Measurements from ENCODE around the gene ZNF189. TPM values are rescaled to one million over a fixed set of nuclear protein-coding genes. Genes with fewer than 3 reads are reported as not detected.

ZNF189 gene
- total RNA-seq, 1 experiment from 2014 or later: 9.4 TPM

DNA sequence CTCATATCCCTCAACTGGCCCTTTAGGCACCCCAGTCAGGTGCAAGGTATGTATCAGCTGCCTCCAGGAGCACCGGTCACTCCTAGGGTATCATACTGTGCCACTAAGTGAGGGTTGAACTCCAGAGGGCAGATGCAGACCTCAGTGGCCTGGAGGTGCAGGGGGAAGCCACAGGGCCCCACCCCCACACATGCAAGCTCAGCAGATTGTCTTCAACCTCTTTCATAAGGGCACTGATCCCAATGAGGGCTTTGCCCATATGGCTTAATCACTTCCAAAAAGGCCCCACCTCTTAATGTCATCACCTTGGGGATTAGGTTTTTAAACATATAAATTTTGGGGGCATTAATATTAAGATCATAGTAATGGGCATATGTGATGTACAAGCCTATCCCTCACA is 42.0 kb upstream of the ZNF189 start:
- intact Hi-C loops (cut with micrococcal nuclease; ENCODE audit: unreplicated experiment): no loop called here

DNA sequence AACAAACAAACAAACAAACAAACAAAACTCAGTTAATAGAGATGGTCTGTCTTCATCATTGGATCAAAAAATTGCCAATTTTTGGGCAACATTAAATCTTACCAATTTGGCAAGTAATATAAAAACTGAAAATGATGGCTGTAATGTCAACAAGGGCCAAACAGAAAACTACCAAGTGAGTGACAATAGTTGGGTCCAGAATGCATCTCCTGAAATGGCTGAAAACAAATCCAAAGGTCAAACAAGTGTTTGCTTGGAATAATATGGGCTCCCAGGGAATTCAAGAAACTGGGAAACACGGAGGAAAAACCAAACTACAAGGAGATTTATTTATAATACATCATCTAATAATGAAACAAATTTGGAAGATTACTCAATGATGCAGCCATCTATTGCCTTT is 39.0 kb upstream of the ZNF189 start:
- no peak overlapping the region for H3K27ac ChIP-seq
- H3F3A ChIP-seq (ENCODE audit: insufficient read depth, low read depth): no peaks in the 10 kb centered on the region
- POLR2A ChIA-PET (ENCODE audit: unreplicated experiment): no interaction called here
- H3K9me2 ChIP-seq (ENCODE audit: insufficient read depth): no peaks in the 10 kb centered on the region
- intact Hi-C loops (cut with micrococcal nuclease; ENCODE audit: unreplicated experiment): no loop called here
- CTCF ChIA-PET: no interaction called here
- H4K20me1 ChIP-seq (ENCODE audit: insufficient read depth): no peaks in the 10 kb centered on the region
- no peak for DNase-seq
- H3K4me3 ChIP-seq: no peak overlapping the region
- no peak overlapping the region for H2AFZ ChIP-seq
- H3K27me3 ChIP-seq (ENCODE audit: insufficient read depth, low read depth): no peaks in the 10 kb centered on the region
- H3K36me3 ChIP-seq (ENCODE audit: low read depth): no peaks in the 10 kb centered on the region
- no peaks in the 10 kb centered on the region for H3K79me2 ChIP-seq (ENCODE audit: low read depth)
- H3K9me3 ChIP-seq (ENCODE audit: insufficient read depth, low read depth): no peaks in the 10 kb centered on the region; the same call in 1 of the 2 replicates
- no TSS peak for BruUV-seq (replicated peaks)
- no peaks in the 10 kb centered on the region for H3K4me1 ChIP-seq (replicated peaks; ENCODE audit: insufficient read depth)
- no peak overlapping the region for H3K4me2 ChIP-seq
- no peak for TF ChIP-seq EZH2 (IDR thresholded peaks at IDR 0.05; ENCODE audit: low read depth)
- TF ChIP-seq, protein P1, sequence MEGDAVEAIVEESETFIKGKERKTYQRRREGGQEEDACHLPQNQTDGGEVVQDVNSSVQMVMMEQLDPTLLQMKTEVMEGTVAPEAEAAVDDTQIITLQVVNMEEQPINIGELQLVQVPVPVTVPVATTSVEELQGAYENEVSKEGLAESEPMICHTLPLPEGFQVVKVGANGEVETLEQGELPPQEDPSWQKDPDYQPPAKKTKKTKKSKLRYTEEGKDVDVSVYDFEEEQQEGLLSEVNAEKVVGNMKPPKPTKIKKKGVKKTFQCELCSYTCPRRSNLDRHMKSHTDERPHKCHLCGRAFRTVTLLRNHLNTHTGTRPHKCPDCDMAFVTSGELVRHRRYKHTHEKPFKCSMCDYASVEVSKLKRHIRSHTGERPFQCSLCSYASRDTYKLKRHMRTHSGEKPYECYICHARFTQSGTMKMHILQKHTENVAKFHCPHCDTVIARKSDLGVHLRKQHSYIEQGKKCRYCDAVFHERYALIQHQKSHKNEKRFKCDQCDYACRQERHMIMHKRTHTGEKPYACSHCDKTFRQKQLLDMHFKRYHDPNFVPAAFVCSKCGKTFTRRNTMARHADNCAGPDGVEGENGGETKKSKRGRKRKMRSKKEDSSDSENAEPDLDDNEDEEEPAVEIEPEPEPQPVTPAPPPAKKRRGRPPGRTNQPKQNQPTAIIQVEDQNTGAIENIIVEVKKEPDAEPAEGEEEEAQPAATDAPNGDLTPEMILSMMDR (conservative IDR thresholded peaks at IDR 0.05): no peak

More for the DNA sequence above, 42.0 kb upstream of the ZNF189 start:
- ChIA-PET CTCF (no interaction called here), POLR2A (ENCODE audit: unreplicated experiment) (no interaction called here)
- H3K4me3 ChIP-seq: no peak overlapping the region
- no peaks in the 10 kb centered on the region for H3K27me3 ChIP-seq (ENCODE audit: insufficient read depth, low read depth)
- no peaks in the 10 kb centered on the region for H3K36me3 ChIP-seq (ENCODE audit: low read depth)
- no peaks in the 10 kb centered on the region for H3K4me1 ChIP-seq (replicated peaks; ENCODE audit: insufficient read depth)
- no peak overlapping the region for H2AFZ ChIP-seq
- no peak for TF ChIP-seq EZH2 (IDR thresholded peaks at IDR 0.05; ENCODE audit: low read depth)
- TF ChIP-seq, protein P1 (conservative IDR thresholded peaks at IDR 0.05): no peak
- H3F3A ChIP-seq (ENCODE audit: insufficient read depth, low read depth): no peaks in the 10 kb centered on the region
- no peaks in the 10 kb centered on the region for H4K20me1 ChIP-seq (ENCODE audit: insufficient read depth)
- no peak for DNase-seq
- H3K27ac ChIP-seq: no peak overlapping the region
- no TSS peak for BruUV-seq (replicated peaks)
- H3K9me2 ChIP-seq (ENCODE audit: insufficient read depth): no peaks in the 10 kb centered on the region
- H3K9me3 ChIP-seq (ENCODE audit: insufficient read depth, low read depth): no peaks in the 10 kb centered on the region; the same call in 1 of the 2 replicates
- H3K4me2 ChIP-seq: no peak overlapping the region
- no peaks in the 10 kb centered on the region for H3K79me2 ChIP-seq (ENCODE audit: low read depth)

DNA sequence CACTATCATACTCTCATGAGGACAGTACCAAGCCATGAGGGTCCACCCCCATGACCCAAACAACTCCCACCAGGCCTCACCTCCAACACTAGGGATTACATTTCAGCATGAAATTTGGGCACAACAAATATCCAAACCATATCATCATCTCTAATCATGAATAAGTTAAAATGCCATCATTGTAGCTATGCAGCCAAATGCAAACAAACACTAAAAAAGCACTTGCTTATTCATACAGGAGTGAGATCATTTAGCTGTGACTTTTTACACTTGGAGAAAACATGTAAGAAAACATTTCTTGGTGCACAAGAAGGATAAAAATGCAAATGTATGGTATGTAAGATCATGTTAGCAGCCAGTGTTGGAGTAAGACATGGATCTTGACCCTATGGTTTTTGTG is 38.0 kb upstream of the ZNF189 start:
- no TSS peak for BruUV-seq (replicated peaks)
- no peak overlapping the region for H2AFZ ChIP-seq
- intact Hi-C loops (cut with micrococcal nuclease; ENCODE audit: unreplicated experiment): no loop called here
- no peaks in the 10 kb centered on the region; the same call in 1 of the 2 replicates for H3K9me3 ChIP-seq (ENCODE audit: insufficient read depth, low read depth)
- H3K27me3 ChIP-seq (ENCODE audit: insufficient read depth, low read depth): no peaks in the 10 kb centered on the region
- no peaks in the 10 kb centered on the region for H3K9me2 ChIP-seq (ENCODE audit: insufficient read depth)
- no peak overlapping the region for H3K27ac ChIP-seq
- TF ChIP-seq, protein P1 (conservative IDR thresholded peaks at IDR 0.05): no peak
- no peak for TF ChIP-seq EZH2 (IDR thresholded peaks at IDR 0.05; ENCODE audit: low read depth)
- H3K4me1 ChIP-seq (replicated peaks; ENCODE audit: insufficient read depth): no peaks in the 10 kb centered on the region
- H3F3A ChIP-seq (ENCODE audit: insufficient read depth, low read depth): no peaks in the 10 kb centered on the region
- H3K36me3 ChIP-seq (ENCODE audit: low read depth): no peaks in the 10 kb centered on the region
- H4K20me1 ChIP-seq (ENCODE audit: insufficient read depth): no peaks in the 10 kb centered on the region
- no peak overlapping the region for H3K4me2 ChIP-seq
- ChIA-PET POLR2A (ENCODE audit: unreplicated experiment) (no interaction called here), CTCF (no interaction called here)
- DNase-seq: no peak
- no peak overlapping the region for H3K4me3 ChIP-seq
- no peaks in the 10 kb centered on the region for H3K79me2 ChIP-seq (ENCODE audit: low read depth)

Data from PC-9 (cell line).